Left kidney (tissue), 2 donors: ENCODE results near the gene TROAP. TPM values are rescaled to one million over a fixed set of nuclear protein-coding genes. Genes with fewer than 3 reads are reported as not detected.
A peak's percentile ranks its signal among the peaks of the same experiment; 100 is the strongest.
"Not testable (repeated sequence)": the region's sequence is repeated elsewhere in the genome, so short reads cannot be mapped to it uniquely, and the experiment has no call there.

Experiments
- DNase-seq: peaks from one replicate; pipeline ENCODE4 v3.0.0-alpha.2; 2013
- polyA plus RNA-seq: library from polyadenylated mRNA; unstranded; fragments of 120-200 nt; gene quantifications from one replicate; pipeline ENCODE4 v1.2.1, GENCODE V29; 2013; ENCODE audit not compliant: insufficient read length

Gene TROAP
- polyA plus RNA-seq, 1 donor: 35.9 TPM

- no peak for DNase-seq
Measured at GRCh38 chr12:49328816-49329215, 5.8 kb downstream of the TROAP start.

GRCh38 chr12:49330032-49330619 is 7.1 kb downstream of the TROAP start:
- no peak for DNase-seq

- DNase-seq: no peak
Measured at GRCh38 chr12:49330631-49331379, 7.8 kb downstream of the TROAP start.

- peak; percentile 77 for DNase-seq
Measured at GRCh38 chr12:49331380-49332222, 8.5 kb downstream of the TROAP start.

DNA sequence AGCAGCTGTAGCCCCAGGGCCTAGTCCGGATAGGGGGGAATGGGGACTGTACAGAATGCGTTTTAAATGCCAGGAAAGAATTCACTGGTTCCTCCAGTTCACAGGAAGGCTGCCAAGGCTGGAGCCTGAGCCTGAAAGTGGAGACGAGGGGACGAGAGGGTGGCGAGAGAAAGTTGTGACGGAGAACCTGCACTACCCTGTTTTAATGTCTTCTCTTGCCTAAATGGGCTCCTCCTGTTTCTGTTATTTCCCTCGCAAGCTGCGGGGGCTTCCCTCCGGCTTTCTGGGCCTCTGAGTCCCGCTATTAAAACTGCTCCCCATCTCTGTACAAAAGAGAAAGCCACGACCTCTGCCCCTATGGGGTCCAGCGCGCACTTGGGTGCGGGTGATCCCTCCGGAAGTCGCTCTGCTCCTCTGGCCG is 9.4 kb downstream of the TROAP start:
- DNase-seq: no peak

- DNase-seq: no peak
Measured at GRCh38 chr12:49332891-49333371, 9.9 kb downstream of the TROAP start.

- DNase-seq: not testable (repeated sequence)
Measured at GRCh38 chr12:49333778-49334177, 10.7 kb downstream of the TROAP start.

GRCh38 chr12:49334226-49334625 is 11.2 kb downstream of the TROAP start:
- no peak for DNase-seq

- no peak for DNase-seq
Measured at GRCh38 chr12:49334681-49335080, 11.6 kb downstream of the TROAP start.

DNA sequence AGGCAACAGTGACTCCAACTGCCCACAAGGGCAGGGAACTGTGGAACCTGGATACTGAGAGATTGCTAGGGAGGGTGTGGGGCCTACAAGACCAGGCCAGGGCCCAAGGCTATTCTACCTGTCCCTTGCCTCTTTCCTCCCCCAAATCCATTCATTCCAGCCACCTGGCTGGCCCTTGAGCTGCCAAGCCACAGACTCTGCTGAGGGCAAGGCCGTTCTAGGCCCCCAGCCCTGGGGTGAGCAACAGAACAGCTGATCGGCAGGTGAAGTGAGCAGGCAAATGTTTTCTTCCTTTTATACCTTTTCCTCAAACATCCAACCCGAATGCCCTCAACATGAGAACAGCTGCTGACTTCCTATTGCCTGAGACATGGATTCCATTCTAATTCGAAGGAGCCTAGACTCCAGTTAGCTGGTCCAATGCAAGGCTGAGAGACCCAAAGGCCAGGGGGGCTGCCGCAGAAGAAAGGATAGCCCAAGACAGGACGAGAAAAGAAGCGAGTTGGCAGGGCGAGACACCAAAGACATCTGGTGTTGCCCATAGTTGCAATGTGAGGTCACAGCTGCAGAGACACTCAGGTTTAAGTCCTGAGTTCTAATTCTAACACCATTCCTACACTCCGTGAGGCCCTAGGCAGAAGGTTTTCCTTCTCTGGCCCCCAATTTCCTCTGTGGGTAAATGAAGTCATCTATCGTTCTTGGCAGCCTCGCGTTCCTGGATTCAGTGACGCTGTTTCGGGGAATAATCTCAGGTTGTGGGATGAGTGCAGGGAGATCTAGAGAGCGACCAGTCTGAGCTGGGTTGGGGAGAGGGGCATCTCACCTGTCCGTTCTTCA is 12.3 kb downstream of the TROAP start:
- no peak for DNase-seq

GRCh38 chr12:49335955-49336644 is 13.0 kb downstream of the TROAP start:
- DNase-seq: no peak

DNA sequence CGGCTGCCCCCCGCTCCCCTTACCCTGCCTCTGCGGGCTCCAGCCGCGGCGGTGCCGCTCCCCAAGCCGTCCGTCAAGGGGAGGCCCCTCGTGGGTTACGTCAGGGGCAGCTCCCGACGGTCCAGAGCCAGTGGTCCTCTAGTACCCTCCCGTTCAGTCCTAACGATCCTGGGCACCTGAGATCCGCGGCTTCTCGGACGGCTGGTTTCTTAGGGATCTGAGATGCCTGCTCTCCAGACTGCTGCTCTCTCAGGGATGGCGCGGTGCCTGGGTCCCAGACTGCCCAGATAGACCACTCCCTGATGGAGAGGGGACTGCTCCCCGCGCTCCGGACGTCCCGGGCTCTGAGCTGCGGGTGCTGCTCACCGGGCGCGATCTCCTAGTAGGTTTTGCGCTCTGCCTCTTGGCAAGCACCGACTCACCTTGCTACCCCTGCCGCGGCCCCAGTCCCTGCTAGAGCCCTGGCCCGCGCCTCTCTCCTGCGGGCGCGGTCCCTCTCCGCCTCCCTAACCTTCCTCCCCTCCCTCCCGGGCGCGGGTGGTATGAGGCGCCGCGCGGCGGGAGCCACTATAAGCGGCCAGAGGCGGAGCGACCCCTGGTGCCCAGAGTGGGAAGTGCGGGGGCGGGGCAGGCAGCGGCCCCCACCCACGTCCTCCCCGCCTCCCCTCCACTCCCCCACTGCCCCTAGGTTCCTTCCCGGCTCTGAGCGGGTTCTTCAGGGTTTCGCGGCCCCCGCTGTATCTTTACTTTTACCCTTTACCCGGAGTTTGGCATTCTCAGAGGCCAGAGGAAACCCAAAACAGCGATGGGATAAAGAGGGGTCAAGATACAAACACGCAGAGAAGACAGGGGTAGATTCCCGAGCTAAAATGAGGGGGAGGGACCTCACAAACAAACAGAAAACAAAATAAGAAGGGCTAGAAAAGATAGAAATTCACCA is 13.9 kb downstream of the TROAP start, which contains the start of gene C1QL4:
TSS of gene C1QL4 (minus strand) at position 544 of the 940 bp plus-strand sequence. CDS start 711 bp downstream, outside the sequence.
- peak; percentile 80 for DNase-seq

- DNase-seq: no peak
Measured at GRCh38 chr12:49338830-49339463, 15.9 kb downstream of the TROAP start.

- DNase-seq: no peak
Measured at GRCh38 chr12:49339464-49339861, 16.4 kb downstream of the TROAP start.

GRCh38 chr12:49340095-49340870 is 17.2 kb downstream of the TROAP start:
- DNase-seq: no peak

GRCh38 chr12:49340971-49341776 is 18.1 kb downstream of the TROAP start:
- DNase-seq: no peak

DNA sequence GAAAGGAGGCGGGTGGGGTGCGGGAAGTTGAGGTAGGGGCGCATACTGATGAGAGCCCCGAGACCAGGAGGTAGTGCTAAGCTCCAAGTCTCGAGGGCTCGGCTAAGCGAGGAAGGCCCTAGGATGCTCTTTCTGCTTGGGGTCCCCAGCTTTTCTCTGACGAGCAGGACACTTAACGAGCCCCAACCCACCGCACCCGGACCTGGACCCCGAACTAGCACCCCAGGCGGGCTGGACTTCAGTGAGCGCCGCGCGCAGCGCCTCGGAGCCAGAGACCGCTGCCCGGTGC is 18.7 kb downstream of the TROAP start:
- no peak for DNase-seq
